Karpas-422 (cell line): ENCODE data around the gene TRPM3. TPM values are rescaled to one million over a fixed set of nuclear protein-coding genes. Genes with fewer than 3 reads are reported as not detected.

ENCODE experiments used
- DNase-seq: peaks from one replicate; pipeline ENCODE4 v3.0.0-alpha.2; 2015
- H2AFZ ChIP-seq: fragments of 200-600 bp; sonication (generic); 2 replicates; pipeline ENCODE4 v1.6.1; 2014; ENCODE audit warnings: antibody characterized with exemption, low read length, mixed read lengths
- H3K27ac ChIP-seq: fragments of 200-600 bp; sonication (generic); 2 replicates; pipeline ENCODE4 v1.5.1; 2014; ENCODE audit warnings: mild to moderate bottlenecking, low read length, moderate library complexity
- H3K27me3 ChIP-seq: fragments of 200-600 bp; sonication (generic); 2 replicates; pipeline ENCODE4 v1.6.1; 2014; ENCODE audit warnings: low read length, mixed read lengths
- H3K36me3 ChIP-seq: fragments of 200-600 bp; sonication (generic); 2 replicates; pipeline ENCODE4 v1.6.1; 2014; ENCODE audit warnings: low read length, mixed read lengths; ENCODE audit not compliant: insufficient read depth
- H3K4me1 ChIP-seq: fragments of 200-600 bp; sonication (generic); 2 replicates; pipeline ENCODE4 v1.6.1; 2014; ENCODE audit warnings: mild to moderate bottlenecking, low read length, mixed read lengths
- H3K4me2 ChIP-seq: fragments of 200-600 bp; sonication (generic); 2 replicates; pipeline ENCODE4 v1.6.1; 2014; ENCODE audit warnings: low read length, low read depth, mild to moderate bottlenecking; ENCODE audit not compliant: poor library complexity, severe bottlenecking
- H3K4me3 ChIP-seq: fragments of 200-600 bp; sonication (generic); 2 replicates; pipeline ENCODE4 v1.5.1; 2014; ENCODE audit warnings: mild to moderate bottlenecking, antibody characterized with exemption, low read length, mixed read lengths
- H3K79me2 ChIP-seq: fragments of 200-600 bp; sonication (generic); 2 replicates; pipeline ENCODE4 v1.6.1; 2014; ENCODE audit warnings: mild to moderate bottlenecking, low read length, mixed read lengths
- H3K9ac ChIP-seq: fragments of 200-600 bp; sonication (generic); 2 replicates; pipeline ENCODE4 v1.6.0; 2014; ENCODE audit warnings: low read length
- H3K9me2 ChIP-seq: fragments of 200-600 bp; sonication (generic), shearing (Covaris generic); replicated peaks from 2 replicates; pipeline ENCODE4 v1.6.0; 2014; ENCODE audit warnings: mild to moderate bottlenecking, low read length, moderate library complexity; ENCODE audit not compliant: insufficient read depth
- H3K9me3 ChIP-seq: fragments of 300-700, 200-600 bp; sonication (generic); 2 replicates; pipeline ENCODE4 v1.6.1; 2014; ENCODE audit warnings: low read length, mixed read lengths
- H4K20me1 ChIP-seq: fragments of 200-600 bp; sonication (generic); 2 replicates; pipeline ENCODE4 v1.6.1; 2014; ENCODE audit warnings: mild to moderate bottlenecking, antibody characterized with exemption, low read length, low read depth; ENCODE audit not compliant: insufficient read depth
- total RNA-seq: library from RNA; depleted of rRNA; stranded (reverse); fragments of >200 nt; shearing (Covaris generic); gene quantifications from 2 replicates; pipeline ENCODE4 v1.2.3, GENCODE V29; 2014; ENCODE audit warnings: low replicate concordance

TRPM3 gene
- total RNA-seq, 1 experiment from 2014 or later, result not detected

- peaks cover 11% of the 10 kb centered on the region for H3K4me1 ChIP-seq
- no peak overlapping the region for H3K4me3 ChIP-seq
- H3K27me3 ChIP-seq, result no peaks in the 10 kb centered on the region
- no peak overlapping the region for H3K27ac ChIP-seq
- DNase-seq, result no peak
- H3K9me3 ChIP-seq, result no peaks in the 10 kb centered on the region
- no peaks in the 10 kb centered on the region for H3K36me3 ChIP-seq
- H3K9ac ChIP-seq, result no peak overlapping the region
- H2AFZ ChIP-seq, result no peak overlapping the region
- H3K4me2 ChIP-seq, result no peak overlapping the region
- H3K79me2 ChIP-seq, result no peaks in the 10 kb centered on the region
- H4K20me1 ChIP-seq, result 0 out of 2 replicates have a peak, but pooled peaks cover 3% of the 10 kb centered on the region
- H3K9me2 ChIP-seq, result no peaks in the 10 kb centered on the region
These were observed 286.1 kb downstream of the TRPM3 start for GRCh38 chr9:70835323-70835722.

- no peak overlapping the region for H3K4me2 ChIP-seq
- no peaks in the 10 kb centered on the region; the same call in 1 of the 2 replicates for H3K27me3 ChIP-seq
- H3K9me2 ChIP-seq, result no peaks in the 10 kb centered on the region
- peaks cover 19% of the 10 kb centered on the region for H3K4me1 ChIP-seq
- no peak overlapping the region for H2AFZ ChIP-seq
- H3K27ac ChIP-seq, result no peak overlapping the region
- no peaks in the 10 kb centered on the region for H3K9me3 ChIP-seq
- H3K4me3 ChIP-seq, result no peak overlapping the region
- DNase-seq, result no peak
- H3K36me3 ChIP-seq, result no peaks in the 10 kb centered on the region
- peaks cover 7% of the 10 kb centered on the region; the same call in 1 of the 2 replicates for H4K20me1 ChIP-seq
- H3K9ac ChIP-seq, result no peak overlapping the region
- H3K79me2 ChIP-seq, result no peaks in the 10 kb centered on the region
These were observed 288.9 kb downstream of the TRPM3 start for GRCh38 chr9:70832492-70832891.

GRCh38 chr9:70830618-70831017, 290.8 kb downstream of the TRPM3 start:
- peak; percentile 83 for DNase-seq
- Histone ChIP-seq H3K9ac (no peak overlapping the region), H3K27me3 (no peaks in the 10 kb centered on the region; the same call in 1 of the 2 replicates), H3K4me2 (peak overlapping the region; percentile 48), H2AFZ (no peak overlapping the region), H3K9me2 (no peaks in the 10 kb centered on the region), H3K4me3 (peak overlapping the region; percentile 11; the same call in 1 of the 2 replicates), H3K9me3 (no peaks in the 10 kb centered on the region), H3K36me3 (no peaks in the 10 kb centered on the region), H4K20me1 (peaks cover 7% of the 10 kb centered on the region; the same call in 1 of the 2 replicates), H3K79me2 (no peaks in the 10 kb centered on the region), H3K4me1 (peaks cover 19% of the 10 kb centered on the region), H3K27ac (no peak overlapping the region)

DNA sequence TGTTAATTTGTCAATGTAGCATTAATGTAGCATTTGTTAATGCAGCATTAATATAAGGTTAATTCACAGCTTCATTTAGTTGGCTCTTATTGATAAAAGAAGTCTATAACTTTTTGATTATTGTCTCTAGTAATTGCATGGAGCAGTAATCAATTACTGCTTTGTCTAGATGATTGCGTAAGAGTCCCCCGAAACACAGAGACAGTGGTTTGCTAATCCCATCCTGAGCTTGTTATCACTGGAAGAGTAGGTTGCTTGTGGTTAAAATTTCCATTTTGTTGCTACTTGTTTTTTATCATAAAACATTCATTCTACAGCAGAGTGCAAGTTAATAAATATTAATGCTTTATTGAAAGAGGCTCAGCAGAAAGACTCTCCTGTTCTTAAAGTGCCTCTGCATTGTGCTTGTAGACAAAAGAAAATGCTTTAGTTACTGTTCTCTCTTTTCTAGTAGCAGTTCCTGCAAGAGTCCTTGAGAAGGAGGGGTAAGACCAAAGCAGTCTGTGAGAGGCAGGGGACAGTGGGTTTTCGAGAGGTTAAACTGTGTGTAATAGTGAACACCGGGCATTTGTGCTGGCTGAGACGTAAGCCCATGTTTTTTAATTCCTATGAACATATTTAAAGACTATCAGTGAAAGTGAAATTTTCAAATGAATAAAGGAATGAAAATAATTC, 291.7 kb downstream of the TRPM3 start:
- no peak overlapping the region for H3K4me3 ChIP-seq
- no peak overlapping the region for H2AFZ ChIP-seq
- H3K4me1 ChIP-seq, result peaks cover 19% of the 10 kb centered on the region
- no peaks in the 10 kb centered on the region for H3K79me2 ChIP-seq
- H4K20me1 ChIP-seq, result peaks cover 7% of the 10 kb centered on the region; the same call in 1 of the 2 replicates
- H3K9me3 ChIP-seq, result no peaks in the 10 kb centered on the region
- no peak for DNase-seq
- H3K27ac ChIP-seq, result no peak overlapping the region
- no peaks in the 10 kb centered on the region for H3K9me2 ChIP-seq
- no peaks in the 10 kb centered on the region for H3K36me3 ChIP-seq
- no peak overlapping the region for H3K4me2 ChIP-seq
- H3K27me3 ChIP-seq, result no peaks in the 10 kb centered on the region; the same call in 1 of the 2 replicates
- no peak overlapping the region for H3K9ac ChIP-seq

GRCh38 chr9:70826562-70826961, 294.9 kb downstream of the TRPM3 start:
- Histone ChIP-seq H3K4me1 (peaks cover 19% of the 10 kb centered on the region), H3K36me3 (no peaks in the 10 kb centered on the region), H3K79me2 (no peaks in the 10 kb centered on the region), H3K27me3 (no peaks in the 10 kb centered on the region; the same call in 1 of the 2 replicates), H3K27ac (no peak overlapping the region), H3K9me3 (no peaks in the 10 kb centered on the region), H3K9me2 (no peaks in the 10 kb centered on the region), H4K20me1 (peaks cover 7% of the 10 kb centered on the region; the same call in 1 of the 2 replicates), H3K4me2 (no peak overlapping the region), H3K4me3 (no peak overlapping the region), H3K9ac (no peak overlapping the region), H2AFZ (no peak overlapping the region)
- DNase-seq, result no peak

DNA sequence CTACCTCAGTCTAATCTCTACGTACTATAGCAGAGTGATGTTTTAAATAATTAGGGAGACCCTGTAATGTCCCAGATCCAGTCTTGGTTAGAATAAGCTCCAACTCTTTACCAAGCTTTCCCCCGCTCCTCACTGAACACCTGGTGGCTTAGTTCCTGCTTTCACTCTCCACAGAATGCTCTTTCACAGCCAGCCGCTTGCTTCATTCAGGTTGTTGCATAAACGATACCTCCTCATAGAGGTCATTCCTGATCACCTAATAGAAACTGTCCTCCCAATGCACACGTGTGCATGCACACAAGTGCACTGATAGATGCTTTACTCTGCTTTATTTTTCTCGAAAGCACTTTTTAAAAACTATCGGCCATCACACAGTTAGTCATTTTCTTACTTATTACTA, 298.1 kb downstream of the TRPM3 start:
- Histone ChIP-seq H4K20me1 (peaks cover 7% of the 10 kb centered on the region; the same call in 1 of the 2 replicates), H2AFZ (no peak overlapping the region), H3K27ac (no peak overlapping the region), H3K9me2 (no peaks in the 10 kb centered on the region), H3K9me3 (no peaks in the 10 kb centered on the region), H3K36me3 (no peaks in the 10 kb centered on the region), H3K79me2 (no peaks in the 10 kb centered on the region), H3K9ac (no peak overlapping the region), H3K4me3 (no peak overlapping the region), H3K27me3 (no peaks in the 10 kb centered on the region), H3K4me2 (no peak overlapping the region), H3K4me1 (no peaks in the 10 kb centered on the region)
- DNase-seq, result no peak

DNA sequence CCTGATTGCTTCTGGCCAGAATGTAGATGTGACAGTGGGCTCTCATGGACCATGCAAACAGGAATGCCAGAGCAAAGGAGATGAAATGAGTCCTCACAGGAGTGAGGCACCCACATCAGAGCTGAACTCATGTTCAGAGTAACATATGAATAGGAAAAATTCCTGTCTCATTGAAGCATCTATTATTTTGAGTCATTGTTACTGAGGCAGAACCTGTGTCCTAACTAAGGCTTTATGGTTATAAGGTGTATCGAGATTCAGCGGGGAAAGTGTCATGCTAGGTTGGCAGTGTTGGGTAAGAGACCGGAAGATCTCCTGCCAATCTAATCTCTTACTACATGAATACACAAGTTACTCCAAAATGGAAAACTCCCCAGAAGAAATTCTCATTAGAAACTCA, 304.1 kb downstream of the TRPM3 start:
- Histone ChIP-seq H3K4me2 (no peak overlapping the region), H3K27ac (no peak overlapping the region), H3K9me3 (no peaks in the 10 kb centered on the region), H3K4me3 (no peak overlapping the region), H4K20me1 (no peaks in the 10 kb centered on the region), H3K9me2 (no peaks in the 10 kb centered on the region), H3K4me1 (no peaks in the 10 kb centered on the region), H3K27me3 (no peaks in the 10 kb centered on the region), H3K36me3 (no peaks in the 10 kb centered on the region), H3K9ac (no peak overlapping the region), H2AFZ (no peak overlapping the region), H3K79me2 (no peaks in the 10 kb centered on the region)
- DNase-seq, result no peak

DNA sequence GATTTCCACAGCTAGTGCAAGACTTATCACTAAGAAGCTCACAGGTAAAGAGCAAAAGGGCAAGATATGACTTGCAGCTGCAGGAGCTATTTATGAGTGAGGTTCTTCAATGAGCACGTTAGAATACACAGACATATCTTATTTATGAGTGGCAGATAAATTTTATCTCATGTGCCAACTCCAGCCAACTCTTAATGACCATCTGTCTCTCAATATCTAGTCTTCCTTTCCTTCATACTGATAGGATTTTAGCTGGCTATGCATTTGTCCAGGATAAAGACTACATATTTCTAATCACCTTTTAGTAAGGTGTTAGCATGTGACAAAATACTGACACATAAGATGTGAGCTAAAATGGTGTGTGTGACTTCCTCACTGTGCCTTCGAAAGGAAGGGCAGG, 304.5 kb downstream of the TRPM3 start:
- no peak overlapping the region for H3K4me3 ChIP-seq
- H3K4me2 ChIP-seq, result no peak overlapping the region
- DNase-seq, result no peak
- H3K4me1 ChIP-seq, result peaks cover 1% of the 10 kb centered on the region; the same call in 1 of the 2 replicates
- H3K79me2 ChIP-seq, result no peaks in the 10 kb centered on the region
- no peaks in the 10 kb centered on the region for H3K27me3 ChIP-seq
- H4K20me1 ChIP-seq, result no peaks in the 10 kb centered on the region
- no peak overlapping the region for H3K27ac ChIP-seq
- no peak overlapping the region for H3K9ac ChIP-seq
- no peaks in the 10 kb centered on the region for H3K9me3 ChIP-seq
- H2AFZ ChIP-seq, result no peak overlapping the region
- no peaks in the 10 kb centered on the region for H3K9me2 ChIP-seq
- H3K36me3 ChIP-seq, result no peaks in the 10 kb centered on the region
